NB4 (cell line): ENCODE results near the gene CCDC61.
A peak's percentile ranks its signal among the peaks of the same experiment; 100 is the strongest.

Experiments used
- DNase-seq: peaks from one replicate; pipeline ENCODE4 v3.0.0; 2010; ENCODE audit warnings: low read depth
- H3K4me3 ChIP-seq: one replicate; pipeline ENCODE4 v1.5.1; 2011; ENCODE audit warnings: mild to moderate bottlenecking, low read depth, low read length, moderate library complexity
- MAX ChIP-seq: IDR thresholded peaks from 2 replicates; pipeline ENCODE4 v1.6.1; 2011; ENCODE audit warnings: low read depth, low read length
- MYC ChIP-seq: IDR thresholded peaks from 2 replicates; pipeline ENCODE4 v1.6.1; 2011; ENCODE audit warnings: low read depth, low read length
- POLR2A ChIP-seq: IDR thresholded peaks from 2 replicates; pipeline ENCODE4 v1.6.1; 2011; ENCODE audit warnings: mild to moderate bottlenecking; ENCODE audit not compliant: insufficient read length; ENCODE audit errors: extremely low read depth
- TF ChIP-seq, protein P1 (sequence below): IDR thresholded peaks from one replicate; pipeline ENCODE4 v1.5.1; 2012; ENCODE audit warnings: low read depth, low read length

The CCDC61 gene

GRCh38 chr19:46014534-46014933 is 19.3 kb downstream of the CCDC61 start:
- TF ChIP-seq MAX (no peak), MYC (no peak), POLR2A (no peak)
- TF ChIP-seq, protein P1, sequence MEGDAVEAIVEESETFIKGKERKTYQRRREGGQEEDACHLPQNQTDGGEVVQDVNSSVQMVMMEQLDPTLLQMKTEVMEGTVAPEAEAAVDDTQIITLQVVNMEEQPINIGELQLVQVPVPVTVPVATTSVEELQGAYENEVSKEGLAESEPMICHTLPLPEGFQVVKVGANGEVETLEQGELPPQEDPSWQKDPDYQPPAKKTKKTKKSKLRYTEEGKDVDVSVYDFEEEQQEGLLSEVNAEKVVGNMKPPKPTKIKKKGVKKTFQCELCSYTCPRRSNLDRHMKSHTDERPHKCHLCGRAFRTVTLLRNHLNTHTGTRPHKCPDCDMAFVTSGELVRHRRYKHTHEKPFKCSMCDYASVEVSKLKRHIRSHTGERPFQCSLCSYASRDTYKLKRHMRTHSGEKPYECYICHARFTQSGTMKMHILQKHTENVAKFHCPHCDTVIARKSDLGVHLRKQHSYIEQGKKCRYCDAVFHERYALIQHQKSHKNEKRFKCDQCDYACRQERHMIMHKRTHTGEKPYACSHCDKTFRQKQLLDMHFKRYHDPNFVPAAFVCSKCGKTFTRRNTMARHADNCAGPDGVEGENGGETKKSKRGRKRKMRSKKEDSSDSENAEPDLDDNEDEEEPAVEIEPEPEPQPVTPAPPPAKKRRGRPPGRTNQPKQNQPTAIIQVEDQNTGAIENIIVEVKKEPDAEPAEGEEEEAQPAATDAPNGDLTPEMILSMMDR = no peak
- DNase-seq = peak; percentile 15
- no peak overlapping the region for H3K4me3 ChIP-seq

DNA sequence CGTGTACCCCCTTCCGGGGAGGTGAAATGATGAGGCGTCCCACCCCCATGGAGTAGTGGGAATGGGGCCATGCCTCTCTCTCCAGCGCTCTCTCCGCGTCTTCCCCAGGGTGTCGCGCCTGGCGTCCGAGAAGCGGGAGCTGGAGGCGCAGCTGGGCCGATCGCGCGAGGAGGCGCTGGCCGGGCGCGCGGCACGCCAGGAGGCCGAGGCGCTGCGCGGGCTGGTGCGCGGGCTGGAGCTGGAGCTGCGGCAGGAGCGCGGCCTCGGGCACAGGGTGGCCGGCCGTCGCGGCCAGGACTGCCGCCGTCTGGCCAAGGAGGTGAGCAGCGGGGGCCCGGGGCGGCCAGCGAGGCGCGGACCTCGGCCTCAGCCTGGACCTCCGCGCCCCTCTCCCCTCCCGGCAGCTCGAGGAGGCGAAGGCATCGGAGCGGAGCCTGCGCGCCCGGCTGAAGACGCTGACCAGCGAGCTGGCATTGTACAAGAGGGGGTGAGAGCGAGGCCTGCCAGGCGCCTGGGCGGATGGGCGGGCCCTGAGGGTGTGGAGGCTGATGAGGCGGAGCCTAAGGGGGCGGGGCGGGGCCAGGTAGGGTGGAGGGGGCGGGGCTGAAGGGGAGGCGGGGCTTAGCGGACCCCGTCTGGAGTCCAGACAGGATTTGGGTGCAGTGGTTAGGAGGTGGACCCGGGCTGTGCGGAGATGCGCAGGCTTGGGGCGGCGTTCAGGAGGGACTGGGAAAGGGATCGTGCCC is 19.8 kb downstream of the CCDC61 start:
- H3K4me3 ChIP-seq = no peak overlapping the region
- TF ChIP-seq MYC = no peak
- TF ChIP-seq MAX = no peak
- TF ChIP-seq, protein P1 = no peak
- no peak for TF ChIP-seq POLR2A
- DNase-seq = peak; percentile 14

GRCh38 chr19:46015687-46016425 is 20.6 kb downstream of the CCDC61 start:
- peak; percentile 12 for DNase-seq
- no peak overlapping the region for H3K4me3 ChIP-seq
- TF ChIP-seq MYC (no peak), POLR2A (no peak), MAX (no peak)
- TF ChIP-seq, protein P1 = no peak

- DNase-seq = peak; percentile 79
- H3K4me3 ChIP-seq = no peak overlapping the region
- TF ChIP-seq, protein P1 = peak; percentile 88
- no peak for TF ChIP-seq MAX
Observed at GRCh38 chr19:46016426-46017094, 21.3 kb downstream of the CCDC61 start.

GRCh38 chr19:46017095-46017429 is 21.8 kb downstream of the CCDC61 start:
- TF ChIP-seq MAX = no peak
- no peak for TF ChIP-seq MYC
- no peak for TF ChIP-seq POLR2A
- TF ChIP-seq, protein P1 = no peak
- H3K4me3 ChIP-seq = no peak overlapping the region
- no peak for DNase-seq
